ENCODE measurements around the gene RPL35. TPM values are rescaled to one million over a fixed set of nuclear protein-coding genes. Genes with fewer than 3 reads are reported as not detected.

RPL35 gene
- total and polyA plus RNA-seq, 2 experiments from 2014 or later: 1,202 to 4,143 TPM

- TF ChIP-seq, protein P1, sequence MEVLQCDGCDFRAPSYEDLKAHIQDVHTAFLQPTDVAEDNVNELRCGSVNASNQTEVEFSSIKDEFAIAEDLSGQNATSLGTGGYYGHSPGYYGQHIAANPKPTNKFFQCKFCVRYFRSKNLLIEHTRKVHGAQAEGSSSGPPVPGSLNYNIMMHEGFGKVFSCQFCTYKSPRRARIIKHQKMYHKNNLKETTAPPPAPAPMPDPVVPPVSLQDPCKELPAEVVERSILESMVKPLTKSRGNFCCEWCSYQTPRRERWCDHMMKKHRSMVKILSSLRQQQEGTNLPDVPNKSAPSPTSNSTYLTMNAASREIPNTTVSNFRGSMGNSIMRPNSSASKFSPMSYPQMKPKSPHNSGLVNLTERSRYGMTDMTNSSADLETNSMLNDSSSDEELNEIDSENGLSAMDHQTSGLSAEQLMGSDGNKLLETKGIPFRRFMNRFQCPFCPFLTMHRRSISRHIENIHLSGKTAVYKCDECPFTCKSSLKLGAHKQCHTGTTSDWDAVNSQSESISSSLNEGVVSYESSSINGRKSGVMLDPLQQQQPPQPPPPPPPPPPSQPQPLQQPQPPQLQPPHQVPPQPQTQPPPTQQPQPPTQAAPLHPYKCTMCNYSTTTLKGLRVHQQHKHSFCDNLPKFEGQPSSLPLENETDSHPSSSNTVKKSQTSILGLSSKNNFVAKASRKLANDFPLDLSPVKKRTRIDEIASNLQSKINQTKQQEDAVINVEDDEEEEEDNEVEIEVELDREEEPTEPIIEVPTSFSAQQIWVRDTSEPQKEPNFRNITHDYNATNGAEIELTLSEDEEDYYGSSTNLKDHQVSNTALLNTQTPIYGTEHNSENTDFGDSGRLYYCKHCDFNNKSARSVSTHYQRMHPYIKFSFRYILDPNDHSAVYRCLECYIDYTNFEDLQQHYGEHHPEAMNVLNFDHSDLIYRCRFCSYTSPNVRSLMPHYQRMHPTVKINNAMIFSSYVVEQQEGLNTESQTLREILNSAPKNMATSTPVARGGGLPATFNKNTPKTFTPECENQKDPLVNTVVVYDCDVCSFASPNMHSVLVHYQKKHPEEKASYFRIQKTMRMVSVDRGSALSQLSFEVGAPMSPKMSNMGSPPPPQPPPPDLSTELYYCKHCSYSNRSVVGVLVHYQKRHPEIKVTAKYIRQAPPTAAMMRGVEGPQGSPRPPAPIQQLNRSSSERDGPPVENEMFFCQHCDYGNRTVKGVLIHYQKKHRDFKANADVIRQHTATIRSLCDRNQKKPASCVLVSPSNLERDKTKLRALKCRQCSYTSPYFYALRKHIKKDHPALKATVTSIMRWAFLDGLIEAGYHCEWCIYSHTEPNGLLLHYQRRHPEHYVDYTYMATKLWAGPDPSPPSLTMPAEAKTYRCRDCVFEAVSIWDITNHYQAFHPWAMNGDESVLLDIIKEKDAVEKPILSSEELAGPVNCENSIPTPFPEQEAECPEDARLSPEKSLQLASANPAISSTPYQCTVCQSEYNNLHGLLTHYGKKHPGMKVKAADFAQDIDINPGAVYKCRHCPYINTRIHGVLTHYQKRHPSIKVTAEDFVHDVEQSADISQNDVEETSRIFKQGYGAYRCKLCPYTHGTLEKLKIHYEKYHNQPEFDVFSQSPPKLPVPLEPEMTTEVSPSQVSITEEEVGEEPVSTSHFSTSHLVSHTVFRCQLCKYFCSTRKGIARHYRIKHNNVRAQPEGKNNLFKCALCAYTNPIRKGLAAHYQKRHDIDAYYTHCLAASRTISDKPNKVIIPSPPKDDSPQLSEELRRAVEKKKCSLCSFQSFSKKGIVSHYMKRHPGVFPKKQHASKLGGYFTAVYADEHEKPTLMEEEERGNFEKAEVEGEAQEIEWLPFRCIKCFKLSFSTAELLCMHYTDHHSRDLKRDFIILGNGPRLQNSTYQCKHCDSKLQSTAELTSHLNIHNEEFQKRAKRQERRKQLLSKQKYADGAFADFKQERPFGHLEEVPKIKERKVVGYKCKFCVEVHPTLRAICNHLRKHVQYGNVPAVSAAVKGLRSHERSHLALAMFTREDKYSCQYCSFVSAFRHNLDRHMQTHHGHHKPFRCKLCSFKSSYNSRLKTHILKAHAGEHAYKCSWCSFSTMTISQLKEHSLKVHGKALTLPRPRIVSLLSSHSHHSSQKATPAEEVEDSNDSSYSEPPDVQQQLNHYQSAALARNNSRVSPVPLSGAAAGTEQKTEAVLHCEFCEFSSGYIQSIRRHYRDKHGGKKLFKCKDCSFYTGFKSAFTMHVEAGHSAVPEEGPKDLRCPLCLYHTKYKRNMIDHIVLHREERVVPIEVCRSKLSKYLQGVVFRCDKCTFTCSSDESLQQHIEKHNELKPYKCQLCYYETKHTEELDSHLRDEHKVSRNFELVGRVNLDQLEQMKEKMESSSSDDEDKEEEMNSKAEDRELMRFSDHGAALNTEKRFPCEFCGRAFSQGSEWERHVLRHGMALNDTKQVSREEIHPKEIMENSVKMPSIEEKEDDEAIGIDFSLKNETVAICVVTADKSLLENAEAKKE (CRISPR knock-in tag; IDR thresholded peaks at IDR 0.05): no peak
- no peak for TF ChIP-seq EZH2 (IDR thresholded peaks at IDR 0.05; ENCODE audit: low read depth, unreplicated experiment)
Measured at GRCh38 chr9:124830593-124830992, 31.2 kb downstream of the RPL35 start (continued).

DNA sequence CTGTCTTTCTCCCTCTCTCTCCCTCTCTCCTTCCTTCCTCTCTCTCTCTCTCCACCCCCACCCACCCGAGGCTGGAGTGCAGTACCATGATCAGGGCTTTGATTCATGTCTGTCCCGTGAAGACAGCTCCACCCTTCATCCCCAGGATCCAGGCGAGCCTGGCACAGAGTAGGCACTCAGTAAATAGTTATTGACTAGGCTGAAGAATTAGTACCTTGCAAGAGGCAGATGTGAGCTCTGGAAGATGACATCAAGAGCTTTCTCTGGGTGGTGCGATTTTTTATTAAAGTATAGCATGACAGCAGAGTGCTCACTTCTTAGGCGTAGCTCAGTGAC is 32.5 kb downstream of the RPL35 start:
- Histone ChIP-seq H3K4me2 (no peak overlapping the region; the same call in 1 of the 2 replicates), H3K9me2 (ENCODE audit: insufficient read depth) (no peaks in the 10 kb centered on the region), H3K27me3 (ENCODE audit: insufficient read depth) (no peaks in the 10 kb centered on the region), H2AFZ (no peak overlapping the region), H3K79me2 (replicated peaks; ENCODE audit: insufficient read depth) (no peaks in the 10 kb centered on the region), H3K4me3 (no peak overlapping the region), H3K27ac (ENCODE audit: low read depth) (no peak overlapping the region), H3F3A (replicated peaks; ENCODE audit: low read depth) (no peaks in the 10 kb centered on the region), H3K4me1 (ENCODE audit: insufficient read depth) (no peaks in the 10 kb centered on the region), H4K20me1 (replicated peaks; ENCODE audit: insufficient read depth) (no peaks in the 10 kb centered on the region), H3K36me3 (ENCODE audit: insufficient read depth) (no peaks in the 10 kb centered on the region)
- ATAC-seq (peak; percentile 42; the same call in 2 of the 3 replicates), DNase-seq (ENCODE audit: low spot score) (no peak)
- peaks cover 7% of the 10 kb centered on the region for H3K27me3 Mint-ChIP-seq (ENCODE audit: insufficient read depth, low read depth, poor library complexity)
- no peak overlapping the region for H3K27ac Mint-ChIP-seq
- peaks cover 11% of the 10 kb centered on the region; the same call in 2 of the 3 replicates for H3K4me1 Mint-ChIP-seq
- H3K4me3 Mint-ChIP-seq: no peak overlapping the region
- no peaks in the 10 kb centered on the region; the same call in 2 of the 3 replicates for H3K36me3 Mint-ChIP-seq (ENCODE audit: low read depth)
- H3K9me3 Mint-ChIP-seq: peaks cover 5% of the 10 kb centered on the region; the same call in 2 of the 3 replicates
- TF ChIP-seq, protein P2, sequence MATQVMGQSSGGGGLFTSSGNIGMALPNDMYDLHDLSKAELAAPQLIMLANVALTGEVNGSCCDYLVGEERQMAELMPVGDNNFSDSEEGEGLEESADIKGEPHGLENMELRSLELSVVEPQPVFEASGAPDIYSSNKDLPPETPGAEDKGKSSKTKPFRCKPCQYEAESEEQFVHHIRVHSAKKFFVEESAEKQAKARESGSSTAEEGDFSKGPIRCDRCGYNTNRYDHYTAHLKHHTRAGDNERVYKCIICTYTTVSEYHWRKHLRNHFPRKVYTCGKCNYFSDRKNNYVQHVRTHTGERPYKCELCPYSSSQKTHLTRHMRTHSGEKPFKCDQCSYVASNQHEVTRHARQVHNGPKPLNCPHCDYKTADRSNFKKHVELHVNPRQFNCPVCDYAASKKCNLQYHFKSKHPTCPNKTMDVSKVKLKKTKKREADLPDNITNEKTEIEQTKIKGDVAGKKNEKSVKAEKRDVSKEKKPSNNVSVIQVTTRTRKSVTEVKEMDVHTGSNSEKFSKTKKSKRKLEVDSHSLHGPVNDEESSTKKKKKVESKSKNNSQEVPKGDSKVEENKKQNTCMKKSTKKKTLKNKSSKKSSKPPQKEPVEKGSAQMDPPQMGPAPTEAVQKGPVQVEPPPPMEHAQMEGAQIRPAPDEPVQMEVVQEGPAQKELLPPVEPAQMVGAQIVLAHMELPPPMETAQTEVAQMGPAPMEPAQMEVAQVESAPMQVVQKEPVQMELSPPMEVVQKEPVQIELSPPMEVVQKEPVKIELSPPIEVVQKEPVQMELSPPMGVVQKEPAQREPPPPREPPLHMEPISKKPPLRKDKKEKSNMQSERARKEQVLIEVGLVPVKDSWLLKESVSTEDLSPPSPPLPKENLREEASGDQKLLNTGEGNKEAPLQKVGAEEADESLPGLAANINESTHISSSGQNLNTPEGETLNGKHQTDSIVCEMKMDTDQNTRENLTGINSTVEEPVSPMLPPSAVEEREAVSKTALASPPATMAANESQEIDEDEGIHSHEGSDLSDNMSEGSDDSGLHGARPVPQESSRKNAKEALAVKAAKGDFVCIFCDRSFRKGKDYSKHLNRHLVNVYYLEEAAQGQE (IDR thresholded peaks at IDR 0.05; ENCODE audit: unreplicated experiment): no peak
- TF ChIP-seq ZNF114 (CRISPR knock-in tag; IDR thresholded peaks at IDR 0.05): no peak
- TF ChIP-seq EZH2phosphoT487 (IDR thresholded peaks at IDR 0.05; ENCODE audit: unreplicated experiment): no peak
- no peak for TF ChIP-seq STAT1 (IDR thresholded peaks at IDR 0.05; ENCODE audit: unreplicated experiment)
- no peak for TF ChIP-seq ETS1 (IDR thresholded peaks at IDR 0.05)

Data from GM23338 (cell line).